HepG2 (cell line): Measurements from ENCODE around the gene SLC44A4. TPM values are rescaled to one million over a fixed set of nuclear protein-coding genes. Genes with fewer than 3 reads are reported as not detected.

Source experiments
- AHR ChIP-seq: IDR thresholded peaks from 2 replicates; pipeline ENCODE4 v1.6.1; 2018; ENCODE audit warnings: missing genetic modification reagents, missing compliant biosample characterization
- BORCS8-MEF2B ChIP-seq: sonication (generic); formaldehyde crosslinking; IDR thresholded peaks from 2 replicates; pipeline ENCODE4 v1.8.0; 2022; ENCODE audit warnings: mild to moderate bottlenecking, missing genetic modification reagents
- CCAR2 ChIP-seq: fragments of 200-400 bp; formaldehyde crosslinking; optimal IDR thresholded peaks from 2 replicates; pipeline ENCODE3; 2018; ENCODE audit warnings: low read depth, mild to moderate bottlenecking, low read length, moderate library complexity
- CEBPB ChIP-seq: IDR thresholded peaks from 2 replicates; pipeline ENCODE4 v1.6.1; 2011; ENCODE audit warnings: low read depth, low read length, improper control_type of control experiment, borderline replicate concordance
- GATAD2A ChIP-seq: IDR thresholded peaks from 2 replicates; pipeline ENCODE4 v1.6.1; 2016
- KDM1A ChIP-seq: IDR thresholded peaks from 2 replicates; pipeline ENCODE4 v1.6.1; 2016; ENCODE audit warnings: missing compliant biosample characterization
- KDM4B ChIP-seq: sonication (generic); formaldehyde crosslinking; IDR thresholded peaks from 2 replicates; pipeline ENCODE4 v1.4.0; 2020; ENCODE audit warnings: missing genetic modification reagents
- NFIC ChIP-seq: IDR thresholded peaks from 2 replicates; pipeline ENCODE4 v1.6.1; 2012; ENCODE audit warnings: mild to moderate bottlenecking, low read length, inconsistent platforms
- REXO4 ChIP-seq: sonication (generic); formaldehyde crosslinking; IDR thresholded peaks from 2 replicates; pipeline ENCODE4 v1.8.0; 2022; ENCODE audit warnings: missing genetic modification reagents, mild to moderate bottlenecking, borderline replicate concordance
- TSC22D2 ChIP-seq: sonication (generic); formaldehyde crosslinking; IDR thresholded peaks from 2 replicates; pipeline ENCODE4 v1.5.1; 2020; ENCODE audit warnings: missing genetic modification reagents, mild to moderate bottlenecking, borderline replicate concordance
- YEATS4 ChIP-seq: sonication (generic); formaldehyde crosslinking; IDR thresholded peaks from 2 replicates; pipeline ENCODE4 v1.4.0; 2020; ENCODE audit warnings: missing genetic modification reagents, borderline replicate concordance
- ZBTB20 ChIP-seq: sonication (generic); formaldehyde crosslinking; IDR thresholded peaks from 2 replicates; pipeline ENCODE4 v1.8.1; 2023; ENCODE audit warnings: missing genetic modification reagents, low read depth, mild to moderate bottlenecking, borderline replicate concordance
- ZNF567 ChIP-seq: sonication (generic); formaldehyde crosslinking; IDR thresholded peaks from 2 replicates; pipeline ENCODE4 v1.8.1; 2023; ENCODE audit warnings: mild to moderate bottlenecking, missing genetic modification reagents, borderline replicate concordance
- ZNF672 ChIP-seq: sonication (generic); formaldehyde crosslinking; IDR thresholded peaks from 2 replicates; pipeline ENCODE4 v1.8.1; 2022; ENCODE audit warnings: missing genetic modification reagents
- polyA plus RNA-seq, 8 experiments: library from polyadenylated mRNA; depleted of rRNA in 3 of 8; stranded (reverse) in 7 of 8; unstranded in 1 of 8; fragments of >200 nt; fragmentation: Illumina TruSeq in 4 of 8; extraction: Trizol in 4 of 8; gene quantifications; 2 replicates each; pipeline versions ENCODE4 v1.2.1 to v1.2.3, GENCODE V29; 2011 to 2016; ENCODE audit warnings: low read depth in 4 of 8, missing spikeins in 1 of 8, mixed read lengths in 1 of 8; ENCODE audit not compliant: insufficient read depth in 1 of 8
- total RNA-seq, 5 experiments: library from RNA; depleted of rRNA; stranded (reverse); fragments of >200 nt; fragmentation: Illumina TruSeq; extraction: Trizol; gene quantifications; 2 replicates each; pipeline ENCODE4 v1.2.3, GENCODE V29; 2016; ENCODE audit warnings: low read depth in 1 of 5
- TF ChIP-seq, protein P1 (sequence below): sonication (generic); formaldehyde crosslinking; IDR thresholded peaks from 2 replicates; pipeline ENCODE4 v1.8.1; 2023; ENCODE audit warnings: mild to moderate bottlenecking, moderate library complexity, missing genetic modification reagents
- TF ChIP-seq, protein P2 (sequence below): sonication (generic); formaldehyde crosslinking; IDR thresholded peaks from 2 replicates; pipeline ENCODE4 v1.4.0; 2020; ENCODE audit warnings: missing genetic modification reagents, borderline replicate concordance
- TF ChIP-seq, protein P3 (sequence below): sonication (generic); formaldehyde crosslinking; IDR thresholded peaks from 2 replicates; pipeline ENCODE4 v1.5.1; 2020; ENCODE audit warnings: missing genetic modification reagents, mild to moderate bottlenecking, borderline replicate concordance
- TF ChIP-seq, protein P4 (sequence below): sonication (generic); formaldehyde crosslinking; IDR thresholded peaks from 2 replicates; pipeline ENCODE4 v1.5.0; 2020; ENCODE audit warnings: missing genetic modification reagents, mild to moderate bottlenecking, borderline replicate concordance
- TF ChIP-seq, protein P5 (sequence below): sonication (generic); formaldehyde crosslinking; IDR thresholded peaks from 2 replicates; pipeline ENCODE4 v1.4.0; 2020; ENCODE audit warnings: missing genetic modification reagents, borderline replicate concordance

SLC44A4 gene
- total and polyA plus RNA-seq, 2 of the 13 experiments (the other 11 are each of a cell fraction or from before 2014, with no cell fraction given): 3.5 to 5.9 TPM

DNA sequence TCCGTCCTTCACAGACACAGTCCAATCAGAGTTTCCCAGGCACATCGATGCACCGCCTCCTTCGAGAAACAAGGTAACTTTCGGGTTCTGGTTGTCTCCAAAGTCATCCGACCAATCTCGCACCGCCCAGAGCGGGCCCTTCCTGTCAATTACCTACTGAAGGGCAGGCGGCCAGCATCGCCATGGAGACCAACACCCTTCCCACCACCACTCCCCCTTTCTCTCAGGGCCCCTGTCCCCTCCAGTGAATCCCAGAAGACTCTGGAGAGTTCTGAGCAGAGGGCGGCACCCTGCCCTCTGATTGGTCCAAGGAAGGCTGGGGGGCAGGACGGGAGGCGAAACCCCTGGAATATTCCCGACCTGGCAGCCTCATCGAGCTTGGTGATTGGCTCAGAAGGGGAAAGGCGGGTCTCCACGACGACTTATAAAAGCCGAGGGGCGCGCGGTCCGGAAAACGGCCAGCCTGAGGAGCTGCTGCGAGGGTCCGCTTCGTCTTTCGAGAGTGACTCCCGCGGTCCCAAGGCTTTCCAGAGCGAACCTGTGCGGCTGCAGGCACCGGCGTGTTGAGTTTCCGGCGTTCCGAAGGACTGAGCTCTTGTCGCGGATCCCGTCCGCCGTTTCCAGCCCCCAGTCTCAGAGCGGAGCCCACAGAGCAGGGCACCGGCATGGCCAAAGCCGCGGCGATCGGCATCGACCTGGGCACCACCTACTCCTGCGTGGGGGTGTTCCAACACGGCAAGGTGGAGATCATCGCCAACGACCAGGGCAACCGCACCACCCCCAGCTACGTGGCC lies 51.3 kb downstream of the SLC44A4 start, which contains the start of gene HSPA1B (continued):
- no peak for TF ChIP-seq CCAR2
- peak; percentile 94; the same call in 1 of the 2 replicates for TF ChIP-seq TSC22D2
- 0 out of 2 replicates have a peak, but pooled peaks have one; percentile 27 for TF ChIP-seq YEATS4 (CRISPR knock-in tag)
- TF ChIP-seq AHR (CRISPR knock-in tag): peak; percentile 93
- no peak for TF ChIP-seq NFIC
- TF ChIP-seq ZNF672 (CRISPR knock-in tag): no peak
- TF ChIP-seq, protein P1, sequence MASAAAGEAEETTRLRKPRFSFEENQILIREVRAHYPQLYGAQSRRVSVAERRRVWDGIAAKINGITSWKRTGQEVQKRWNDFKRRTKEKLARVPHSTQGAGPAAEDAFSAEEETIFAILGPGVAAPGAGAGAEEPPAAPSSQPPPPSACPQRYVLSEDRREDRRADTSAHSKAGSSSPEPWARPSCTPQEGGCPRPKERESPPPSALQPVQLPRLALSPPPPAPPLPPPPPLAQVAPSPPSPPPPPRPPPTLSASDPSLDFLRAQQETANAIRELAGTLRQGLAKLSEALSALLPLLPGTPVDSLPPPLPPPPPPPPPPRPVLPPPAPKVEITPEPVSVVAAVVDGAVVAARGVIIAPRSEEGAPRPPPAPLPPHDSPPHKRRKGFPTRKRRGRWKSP: peak; percentile 92
- TF ChIP-seq, protein P2, sequence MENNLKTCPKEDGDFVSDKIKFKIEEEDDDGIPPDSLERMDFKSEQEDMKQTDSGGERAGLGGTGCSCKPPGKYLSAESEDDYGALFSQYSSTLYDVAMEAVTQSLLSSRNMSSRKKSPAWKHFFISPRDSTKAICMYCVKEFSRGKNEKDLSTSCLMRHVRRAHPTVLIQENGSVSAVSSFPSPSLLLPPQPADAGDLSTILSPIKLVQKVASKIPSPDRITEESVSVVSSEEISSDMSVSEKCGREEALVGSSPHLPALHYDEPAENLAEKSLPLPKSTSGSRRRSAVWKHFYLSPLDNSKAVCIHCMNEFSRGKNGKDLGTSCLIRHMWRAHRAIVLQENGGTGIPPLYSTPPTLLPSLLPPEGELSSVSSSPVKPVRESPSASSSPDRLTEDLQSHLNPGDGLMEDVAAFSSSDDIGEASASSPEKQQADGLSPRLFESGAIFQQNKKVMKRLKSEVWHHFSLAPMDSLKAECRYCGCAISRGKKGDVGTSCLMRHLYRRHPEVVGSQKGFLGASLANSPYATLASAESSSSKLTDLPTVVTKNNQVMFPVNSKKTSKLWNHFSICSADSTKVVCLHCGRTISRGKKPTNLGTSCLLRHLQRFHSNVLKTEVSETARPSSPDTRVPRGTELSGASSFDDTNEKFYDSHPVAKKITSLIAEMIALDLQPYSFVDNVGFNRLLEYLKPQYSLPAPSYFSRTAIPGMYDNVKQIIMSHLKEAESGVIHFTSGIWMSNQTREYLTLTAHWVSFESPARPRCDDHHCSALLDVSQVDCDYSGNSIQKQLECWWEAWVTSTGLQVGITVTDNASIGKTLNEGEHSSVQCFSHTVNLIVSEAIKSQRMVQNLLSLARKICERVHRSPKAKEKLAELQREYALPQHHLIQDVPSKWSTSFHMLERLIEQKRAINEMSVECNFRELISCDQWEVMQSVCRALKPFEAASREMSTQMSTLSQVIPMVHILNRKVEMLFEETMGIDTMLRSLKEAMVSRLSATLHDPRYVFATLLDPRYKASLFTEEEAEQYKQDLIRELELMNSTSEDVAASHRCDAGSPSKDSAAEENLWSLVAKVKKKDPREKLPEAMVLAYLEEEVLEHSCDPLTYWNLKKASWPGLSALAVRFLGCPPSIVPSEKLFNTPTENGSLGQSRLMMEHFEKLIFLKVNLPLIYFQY (CRISPR knock-in tag): peak; percentile 50; the same call in 1 of the 2 replicates
- peak; percentile 87; the same call in 1 of the 2 replicates for TF ChIP-seq ZNF567 (CRISPR knock-in tag)
- TF ChIP-seq GATAD2A (CRISPR knock-in tag): peak; percentile 34; the same call in 1 of the 2 replicates
- TF ChIP-seq ZBTB20 (CRISPR knock-in tag): peak; percentile 88
- TF ChIP-seq, protein P3, sequence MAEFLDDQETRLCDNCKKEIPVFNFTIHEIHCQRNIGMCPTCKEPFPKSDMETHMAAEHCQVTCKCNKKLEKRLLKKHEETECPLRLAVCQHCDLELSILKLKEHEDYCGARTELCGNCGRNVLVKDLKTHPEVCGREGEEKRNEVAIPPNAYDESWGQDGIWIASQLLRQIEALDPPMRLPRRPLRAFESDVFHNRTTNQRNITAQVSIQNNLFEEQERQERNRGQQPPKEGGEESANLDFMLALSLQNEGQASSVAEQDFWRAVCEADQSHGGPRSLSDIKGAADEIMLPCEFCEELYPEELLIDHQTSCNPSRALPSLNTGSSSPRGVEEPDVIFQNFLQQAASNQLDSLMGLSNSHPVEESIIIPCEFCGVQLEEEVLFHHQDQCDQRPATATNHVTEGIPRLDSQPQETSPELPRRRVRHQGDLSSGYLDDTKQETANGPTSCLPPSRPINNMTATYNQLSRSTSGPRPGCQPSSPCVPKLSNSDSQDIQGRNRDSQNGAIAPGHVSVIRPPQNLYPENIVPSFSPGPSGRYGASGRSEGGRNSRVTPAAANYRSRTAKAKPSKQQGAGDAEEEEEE (CRISPR knock-in tag): no peak
- TF ChIP-seq, protein P4, sequence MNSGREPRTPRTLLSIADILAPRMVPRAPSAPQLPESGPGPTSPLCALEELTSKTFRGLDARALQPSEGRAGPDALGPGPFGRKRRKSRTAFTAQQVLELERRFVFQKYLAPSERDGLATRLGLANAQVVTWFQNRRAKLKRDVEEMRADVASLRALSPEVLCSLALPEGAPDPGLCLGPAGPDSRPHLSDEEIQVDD (CRISPR knock-in tag): no peak
- TF ChIP-seq, protein P5, sequence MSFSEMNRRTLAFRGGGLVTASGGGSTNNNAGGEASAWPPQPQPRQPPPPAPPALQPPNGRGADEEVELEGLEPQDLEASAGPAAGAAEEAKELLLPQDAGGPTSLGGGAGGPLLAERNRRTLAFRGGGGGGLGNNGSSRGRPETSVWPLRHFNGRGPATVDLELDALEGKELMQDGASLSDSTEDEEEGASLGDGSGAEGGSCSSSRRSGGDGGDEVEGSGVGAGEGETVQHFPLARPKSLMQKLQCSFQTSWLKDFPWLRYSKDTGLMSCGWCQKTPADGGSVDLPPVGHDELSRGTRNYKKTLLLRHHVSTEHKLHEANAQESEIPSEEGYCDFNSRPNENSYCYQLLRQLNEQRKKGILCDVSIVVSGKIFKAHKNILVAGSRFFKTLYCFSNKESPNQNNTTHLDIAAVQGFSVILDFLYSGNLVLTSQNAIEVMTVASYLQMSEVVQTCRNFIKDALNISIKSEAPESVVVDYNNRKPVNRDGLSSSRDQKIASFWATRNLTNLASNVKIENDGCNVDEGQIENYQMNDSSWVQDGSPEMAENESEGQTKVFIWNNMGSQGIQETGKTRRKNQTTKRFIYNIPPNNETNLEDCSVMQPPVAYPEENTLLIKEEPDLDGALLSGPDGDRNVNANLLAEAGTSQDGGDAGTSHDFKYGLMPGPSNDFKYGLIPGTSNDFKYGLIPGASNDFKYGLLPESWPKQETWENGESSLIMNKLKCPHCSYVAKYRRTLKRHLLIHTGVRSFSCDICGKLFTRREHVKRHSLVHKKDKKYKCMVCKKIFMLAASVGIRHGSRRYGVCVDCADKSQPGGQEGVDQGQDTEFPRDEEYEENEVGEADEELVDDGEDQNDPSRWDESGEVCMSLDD: 0 out of 2 replicates have a peak, but pooled peaks have one; percentile 56
- TF ChIP-seq KDM4B (CRISPR knock-in tag): 0 out of 2 replicates have a peak, but pooled peaks have one; percentile 43
- no peak for TF ChIP-seq KDM1A (CRISPR knock-in tag)
- TF ChIP-seq REXO4: 0 out of 2 replicates have a peak, but pooled peaks have one; percentile 40
- no peak for TF ChIP-seq CEBPB
- peak; percentile 61; the same call in 1 of the 2 replicates for TF ChIP-seq BORCS8-MEF2B (CRISPR knock-in tag)
